GM04503 (cell line): Measurements from ENCODE around the gene CAPN10.

ENCODE experiments used
- DNase-seq: peaks from one replicate; pipeline ENCODE4 v3.0.0-alpha.2; 2012; ENCODE audit warnings: low read depth

Gene CAPN10

DNA sequence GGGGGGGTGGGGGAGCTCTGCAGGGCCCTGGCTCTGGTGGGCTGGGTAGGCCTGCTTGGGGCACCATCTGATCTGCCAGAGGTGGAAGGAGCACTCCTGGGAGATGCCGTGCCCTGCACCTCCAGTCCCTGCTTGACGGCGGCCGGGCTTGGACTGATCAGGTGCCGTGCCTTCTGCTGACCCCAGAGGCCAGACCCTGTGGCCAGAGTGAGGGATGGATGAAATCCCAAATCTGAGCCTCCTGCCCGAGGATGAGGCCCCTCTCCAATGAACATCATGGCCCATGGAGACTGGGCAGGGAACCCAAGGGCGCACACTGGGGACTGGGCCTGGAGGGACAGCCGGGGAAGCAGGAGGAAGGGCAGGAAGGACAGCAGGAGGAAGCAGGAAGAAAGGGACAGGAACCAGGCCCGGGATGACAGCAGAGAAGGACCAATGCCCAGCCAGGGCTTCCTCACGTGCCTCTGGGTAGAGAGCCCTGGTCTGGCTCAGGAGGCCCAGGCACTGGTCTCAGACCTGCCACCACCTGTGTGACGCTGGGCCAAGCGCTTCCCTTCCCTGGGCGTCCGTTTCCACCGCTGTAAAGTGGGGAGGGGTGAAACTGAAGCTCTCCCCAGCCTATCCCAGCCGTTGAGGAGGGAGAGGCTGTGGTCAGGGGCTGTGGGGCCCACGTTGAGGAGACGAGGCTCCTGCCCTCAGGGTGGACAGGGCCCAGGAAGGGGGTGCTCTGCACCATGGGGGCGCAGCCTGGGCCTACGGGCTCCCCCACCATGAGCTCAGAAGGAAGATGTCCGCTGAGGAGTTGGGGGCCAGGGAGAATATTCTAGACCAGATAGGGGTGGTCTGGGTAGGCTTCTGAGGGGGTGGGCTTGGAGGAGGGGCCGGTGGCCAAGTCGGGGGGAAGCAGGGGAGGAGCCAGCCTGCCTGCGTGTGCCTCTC is 37.7 kb downstream of the CAPN10 start:
- DNase-seq = no peak

DNA sequence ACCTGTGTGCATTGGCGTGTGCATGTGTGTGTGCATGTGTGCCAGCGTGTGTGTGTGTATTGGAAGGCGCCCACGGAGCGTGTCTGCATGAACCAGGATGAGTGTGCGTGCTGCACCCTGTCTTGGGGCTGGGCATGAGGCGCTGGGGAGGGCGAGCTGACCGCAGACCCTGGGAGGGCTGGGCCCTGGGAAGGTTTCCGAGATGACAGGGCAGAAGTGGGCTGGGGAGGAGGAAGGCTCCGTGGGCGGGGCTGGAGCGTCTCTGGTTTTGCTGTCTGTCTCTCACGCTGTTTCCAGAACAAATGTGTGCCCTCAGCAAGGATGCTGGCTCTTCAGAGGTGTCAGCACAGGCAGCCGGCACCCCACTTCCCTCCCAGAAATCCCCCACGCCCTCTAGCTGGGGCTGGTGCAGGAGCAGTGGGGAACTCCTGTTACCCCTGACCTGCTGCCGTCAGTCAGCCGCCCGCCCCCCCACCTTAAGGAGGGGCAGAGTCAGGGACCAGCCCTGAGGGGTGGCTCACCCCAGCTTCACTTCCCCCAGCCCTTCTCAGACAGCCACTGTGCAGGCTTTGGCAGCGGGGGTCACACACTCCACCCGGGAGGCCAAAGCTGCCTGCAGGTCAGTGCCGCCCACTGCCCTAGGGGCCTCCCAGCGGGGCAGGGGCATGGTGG is 38.6 kb downstream of the CAPN10 start, which contains the start of gene GPR35:
GPR35 (plus strand) TSS at position 531 of the 672 bp plus-strand sequence. CDS start 4,473 bp downstream, outside the sequence.
- DNase-seq = peak; percentile 30

DNA sequence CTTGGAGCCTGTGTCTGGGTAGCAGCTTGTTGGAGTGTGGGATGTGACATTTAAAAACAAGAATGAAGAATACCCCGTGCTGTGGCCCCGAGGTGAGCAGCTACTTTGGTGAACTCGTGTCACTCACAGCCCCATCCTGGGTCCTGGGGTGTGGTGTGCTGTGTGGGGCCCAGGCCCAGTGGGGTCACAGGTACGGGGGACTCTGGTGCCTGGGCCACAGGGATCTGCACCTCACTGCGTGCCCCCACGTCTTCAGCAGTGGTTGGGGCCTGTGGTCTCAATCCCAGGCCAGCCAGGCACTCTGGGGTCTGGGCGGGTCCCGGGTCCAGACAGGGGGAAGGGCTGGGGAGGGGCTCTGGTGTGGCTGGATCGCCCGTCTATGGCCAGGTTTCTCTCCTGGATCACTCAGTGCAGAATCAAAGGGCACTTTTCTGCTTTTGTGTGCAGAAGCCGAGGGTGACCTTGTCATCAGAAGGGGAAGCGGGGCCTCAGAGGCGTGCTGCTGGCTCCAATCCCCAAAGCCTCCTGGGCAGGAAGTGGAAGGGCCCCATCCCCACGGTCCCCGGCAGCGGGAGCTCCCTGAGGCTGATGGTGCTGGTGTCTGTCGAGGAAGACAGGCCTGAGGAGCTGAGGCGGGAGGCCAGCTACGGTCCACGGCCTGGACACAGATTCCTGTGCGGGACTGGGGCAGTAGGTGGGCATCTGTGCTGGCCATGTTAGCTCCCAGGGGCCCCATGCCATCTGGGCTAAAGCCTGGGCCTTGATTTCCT is 40.2 kb downstream of the CAPN10 start:
- no peak for DNase-seq

- DNase-seq = no peak
Observed at GRCh38 chr2:240627736-240628506, 41.4 kb downstream of the CAPN10 start.

GRCh38 chr2:240628507-240628807 is 41.9 kb downstream of the CAPN10 start:
- no peak for DNase-seq

GRCh38 chr2:240628808-240629618 is 42.5 kb downstream of the CAPN10 start:
- no peak for DNase-seq

DNA sequence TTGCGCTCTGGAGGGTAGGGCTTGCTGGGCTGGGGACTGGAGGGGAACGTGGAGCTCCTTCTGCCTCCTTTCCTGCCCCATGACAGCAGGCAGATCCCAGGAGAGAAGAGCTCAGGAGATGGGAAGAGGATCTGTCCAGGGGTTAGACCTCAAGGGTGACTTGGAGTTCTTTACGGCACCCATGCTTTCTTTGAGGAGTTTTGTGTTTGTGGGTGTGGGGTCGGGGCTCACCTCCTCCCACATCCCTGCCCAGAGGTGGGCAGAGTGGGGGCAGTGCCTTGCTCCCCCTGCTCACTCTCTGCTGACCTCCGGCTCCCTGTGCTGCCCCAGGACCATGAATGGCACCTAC is 43.1 kb downstream of the CAPN10 start:
- no peak for DNase-seq

- DNase-seq = no peak
Observed at GRCh38 chr2:240629968-240630770, 43.6 kb downstream of the CAPN10 start.

DNA sequence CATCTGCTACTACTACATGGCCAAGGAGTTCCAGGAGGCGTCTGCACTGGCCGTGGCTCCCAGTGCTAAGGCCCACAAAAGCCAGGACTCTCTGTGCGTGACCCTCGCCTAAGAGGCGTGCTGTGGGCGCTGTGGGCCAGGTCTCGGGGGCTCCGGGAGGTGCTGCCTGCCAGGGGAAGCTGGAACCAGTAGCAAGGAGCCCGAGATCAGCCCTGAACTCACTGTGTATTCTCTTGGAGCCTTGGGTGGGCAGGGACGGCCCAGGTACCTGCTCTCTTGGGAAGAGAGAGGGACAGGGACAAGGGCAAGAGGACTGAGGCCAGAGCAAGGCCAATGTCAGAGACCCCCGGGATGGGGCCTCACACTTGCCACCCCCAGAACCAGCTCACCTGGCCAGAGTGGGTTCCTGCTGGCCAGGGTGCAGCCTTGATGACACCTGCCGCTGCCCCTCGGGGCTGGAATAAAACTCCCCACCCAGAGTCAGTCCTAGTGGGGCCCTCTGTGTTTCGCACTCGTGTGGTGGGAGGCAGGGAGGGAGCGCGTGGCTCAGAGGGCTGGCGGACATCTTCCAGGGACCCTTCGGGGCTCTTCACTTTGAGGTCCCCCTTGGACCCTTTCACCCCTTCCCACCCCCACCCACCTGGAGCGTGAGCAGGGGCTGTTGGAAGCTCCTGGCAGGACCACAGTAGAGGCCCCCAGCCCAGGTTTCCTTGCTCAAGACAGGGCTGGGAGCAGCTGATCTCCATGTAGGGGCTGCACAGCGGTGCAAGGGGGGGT is 44.4 kb downstream of the CAPN10 start:
- DNase-seq = no peak

- DNase-seq = no peak
Observed at GRCh38 chr2:240631548-240632305, 45.2 kb downstream of the CAPN10 start.

- DNase-seq = no peak
Observed at GRCh38 chr2:240632306-240632721, 45.8 kb downstream of the CAPN10 start.

- DNase-seq = no peak
Observed at GRCh38 chr2:240635121-240635997, 48.8 kb downstream of the CAPN10 start.

DNA sequence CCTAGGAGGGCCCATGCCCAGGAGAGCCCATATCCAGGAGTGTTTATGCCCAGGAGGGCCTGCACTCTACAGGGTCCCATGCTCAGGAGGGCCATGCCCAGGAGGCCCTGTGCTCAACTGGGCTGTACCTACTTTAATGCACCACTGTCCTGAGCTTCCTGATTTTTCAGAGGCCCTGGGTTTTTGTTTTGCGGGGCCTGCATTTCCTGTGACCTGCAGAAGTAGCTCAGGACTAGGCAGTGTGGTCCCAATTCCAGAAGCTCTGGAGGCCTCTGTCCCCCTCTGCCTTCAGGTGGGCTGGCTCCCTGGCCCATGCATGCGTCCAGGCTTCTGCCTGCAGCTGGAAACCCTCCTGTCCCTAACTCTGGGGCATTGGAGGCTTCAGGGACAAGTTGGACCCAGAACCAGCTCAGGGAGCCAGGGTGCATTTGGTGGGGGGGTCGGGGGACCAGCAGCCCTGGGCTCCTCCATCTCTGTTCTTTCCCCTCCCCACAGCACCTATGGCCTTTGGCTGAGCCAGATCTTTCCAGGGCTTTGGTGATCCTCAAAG is 49.5 kb downstream of the CAPN10 start:
- no peak for DNase-seq

DNA sequence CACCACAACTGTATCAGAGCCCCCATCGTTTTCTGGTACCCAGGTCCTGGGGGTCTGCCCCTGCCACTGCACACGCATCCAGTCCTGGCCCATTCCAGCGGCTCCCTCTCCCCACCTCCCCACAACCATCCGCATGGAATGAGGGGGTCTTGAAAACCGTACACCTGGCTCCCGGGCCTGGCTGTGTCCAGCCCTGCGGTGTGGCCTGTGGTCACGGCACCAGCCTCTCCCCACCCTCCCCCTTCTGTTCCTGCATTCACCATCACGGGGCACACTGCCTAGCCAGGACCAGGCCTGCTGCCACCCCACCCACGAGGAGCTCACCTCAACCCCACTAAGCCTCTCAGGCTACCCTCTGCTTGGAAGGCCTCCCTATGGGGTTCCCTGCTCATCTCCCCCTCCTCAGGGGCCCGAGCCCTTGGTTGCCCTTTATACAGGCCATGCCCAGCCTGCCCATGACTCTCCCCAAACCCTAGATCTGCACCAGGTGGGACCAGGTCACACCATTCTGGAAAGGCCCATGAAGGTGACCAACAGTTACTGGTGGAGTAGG is 50.1 kb downstream of the CAPN10 start:
- DNase-seq = no peak

DNA sequence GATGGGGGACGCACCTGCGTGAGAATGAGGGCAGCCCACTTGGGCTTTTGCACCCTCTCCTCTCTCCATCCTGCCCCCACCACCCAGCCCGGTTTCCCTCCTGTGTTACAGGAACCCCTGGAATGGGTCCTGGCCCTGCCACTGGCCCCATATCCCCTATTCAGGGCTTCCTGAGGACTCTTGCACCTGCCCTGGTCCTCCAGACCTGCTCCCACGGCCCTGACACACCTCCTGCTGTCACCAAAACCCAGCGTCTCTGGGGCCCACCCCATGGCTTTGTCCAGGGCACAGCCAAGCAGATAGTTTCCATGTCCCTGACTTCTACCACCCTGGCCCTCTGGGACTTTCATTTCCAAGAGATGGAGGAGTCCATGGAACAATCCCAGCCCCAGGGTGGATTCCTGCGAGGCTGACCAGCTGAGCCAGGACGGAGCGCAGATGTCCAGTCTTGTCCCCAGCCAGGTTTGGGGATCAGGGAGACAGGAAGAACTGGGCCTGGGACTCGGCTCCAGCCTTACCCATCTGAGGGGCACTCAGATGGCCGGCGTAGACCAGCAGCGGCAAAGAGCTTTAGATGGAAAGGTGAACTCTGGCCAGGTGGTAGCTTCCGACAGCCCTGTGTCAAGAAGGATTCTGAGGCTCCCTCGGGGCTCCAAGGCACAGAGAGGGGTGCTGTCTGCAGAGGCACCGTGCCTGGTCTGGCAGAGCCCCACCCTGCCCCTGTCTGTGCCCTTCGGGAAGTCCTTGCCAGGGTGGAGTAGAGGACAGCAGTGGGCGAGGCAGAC is 50.8 kb downstream of the CAPN10 start:
- DNase-seq = no peak

GRCh38 chr2:240637901-240638345 is 51.4 kb downstream of the CAPN10 start:
- no peak for DNase-seq
